Astrocyte of the cerebellum (primary cell): Measurements from ENCODE around the gene TYW1.
"Not testable (repeated sequence)": the region's sequence is repeated elsewhere in the genome, so short reads cannot be mapped to it uniquely, and the experiment has no call there.

Experiments used
- DNase-seq: peaks from one replicate; pipeline ENCODE4 v3.0.0-alpha.2; 2011; ENCODE audit warnings: low read depth
- H3K4me3 ChIP-seq: 2 replicates; pipeline ENCODE4 v1.5.1; 2011; ENCODE audit warnings: mild to moderate bottlenecking, low read depth, low read length, moderate library complexity
- in situ Hi-C: cut with HindIII; loops from 2 replicates; pipeline ENCODE4 v1.10.0; 2017; ENCODE audit warnings: low sequenced_read_pairs
- TF ChIP-seq, protein P1 (sequence below): IDR thresholded peaks from 2 replicates; pipeline ENCODE4 v1.5.1; 2012; ENCODE audit warnings: low read length, low read depth, moderate library complexity, mild to moderate bottlenecking; ENCODE audit errors: missing control alignments

The TYW1 gene

DNA sequence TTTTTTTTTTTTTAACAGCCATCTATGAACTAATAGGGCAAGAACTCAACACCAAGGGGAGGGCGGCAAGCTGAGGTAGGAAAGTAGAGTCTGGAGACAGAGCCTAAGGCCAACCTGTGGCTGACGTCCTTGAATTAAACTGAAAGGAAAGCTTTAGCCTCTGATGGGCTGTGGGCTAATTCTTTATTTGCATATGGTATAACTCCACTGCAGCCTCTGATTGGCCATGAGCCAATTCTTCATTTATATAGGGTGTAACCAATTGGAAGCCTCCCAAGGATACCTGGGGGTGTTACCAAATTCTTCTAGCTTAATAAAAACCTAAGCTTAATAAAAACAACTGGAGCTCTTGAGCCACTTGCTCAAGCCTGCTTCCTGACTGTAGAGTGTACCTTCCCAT lies 10.3 kb downstream of the TYW1 start:
- DNase-seq = no peak
- TF ChIP-seq, protein P1, sequence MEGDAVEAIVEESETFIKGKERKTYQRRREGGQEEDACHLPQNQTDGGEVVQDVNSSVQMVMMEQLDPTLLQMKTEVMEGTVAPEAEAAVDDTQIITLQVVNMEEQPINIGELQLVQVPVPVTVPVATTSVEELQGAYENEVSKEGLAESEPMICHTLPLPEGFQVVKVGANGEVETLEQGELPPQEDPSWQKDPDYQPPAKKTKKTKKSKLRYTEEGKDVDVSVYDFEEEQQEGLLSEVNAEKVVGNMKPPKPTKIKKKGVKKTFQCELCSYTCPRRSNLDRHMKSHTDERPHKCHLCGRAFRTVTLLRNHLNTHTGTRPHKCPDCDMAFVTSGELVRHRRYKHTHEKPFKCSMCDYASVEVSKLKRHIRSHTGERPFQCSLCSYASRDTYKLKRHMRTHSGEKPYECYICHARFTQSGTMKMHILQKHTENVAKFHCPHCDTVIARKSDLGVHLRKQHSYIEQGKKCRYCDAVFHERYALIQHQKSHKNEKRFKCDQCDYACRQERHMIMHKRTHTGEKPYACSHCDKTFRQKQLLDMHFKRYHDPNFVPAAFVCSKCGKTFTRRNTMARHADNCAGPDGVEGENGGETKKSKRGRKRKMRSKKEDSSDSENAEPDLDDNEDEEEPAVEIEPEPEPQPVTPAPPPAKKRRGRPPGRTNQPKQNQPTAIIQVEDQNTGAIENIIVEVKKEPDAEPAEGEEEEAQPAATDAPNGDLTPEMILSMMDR = no peak
- no peak overlapping the region for H3K4me3 ChIP-seq
- in situ Hi-C loops = no loop called here

DNA sequence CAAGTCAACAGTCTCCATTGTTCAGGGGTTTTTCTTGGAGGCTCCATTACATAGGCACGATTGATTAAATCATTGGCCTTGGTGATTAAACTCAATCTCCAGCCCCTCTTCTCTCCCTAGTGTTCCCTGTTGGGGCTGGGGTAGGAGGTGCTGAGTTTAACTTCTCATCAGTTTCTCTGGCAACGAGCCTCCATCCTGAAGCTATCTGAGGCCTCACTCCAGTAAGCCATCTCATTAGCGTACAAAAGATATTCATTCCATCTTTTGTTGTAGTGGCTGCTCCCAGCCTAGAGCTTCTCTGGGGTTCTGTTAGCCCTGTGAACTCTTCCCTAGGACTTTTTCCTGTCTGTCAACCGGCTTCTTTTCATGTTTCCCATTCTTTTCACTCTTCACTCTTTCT lies 11.6 kb downstream of the TYW1 start:
- TF ChIP-seq, protein P1 = no peak
- no peak overlapping the region for H3K4me3 ChIP-seq
- in situ Hi-C loops = no loop called here
- DNase-seq = no peak

DNA sequence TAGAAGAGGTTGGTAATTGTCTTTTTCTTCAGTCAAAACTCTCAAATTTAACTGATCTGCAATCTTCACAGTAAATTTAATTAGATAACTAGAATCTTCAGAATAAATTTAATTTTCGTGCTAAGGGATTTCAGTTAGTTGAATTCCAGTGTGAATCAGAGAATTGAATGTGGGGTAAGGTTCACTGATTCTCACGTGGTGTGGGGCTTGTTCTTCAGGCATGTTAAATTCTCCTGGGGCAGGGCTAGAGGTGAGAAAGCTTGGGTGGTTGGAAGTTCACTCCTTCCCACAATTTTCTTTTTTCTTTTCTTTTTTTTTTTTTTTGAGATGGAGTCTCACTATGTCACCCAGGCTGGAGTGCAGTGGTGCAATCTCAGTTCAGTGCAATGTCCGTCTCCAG lies 13.0 kb downstream of the TYW1 start:
- DNase-seq, H3K4me3 ChIP-seq, in situ Hi-C loops: not testable (repeated sequence)

DNA sequence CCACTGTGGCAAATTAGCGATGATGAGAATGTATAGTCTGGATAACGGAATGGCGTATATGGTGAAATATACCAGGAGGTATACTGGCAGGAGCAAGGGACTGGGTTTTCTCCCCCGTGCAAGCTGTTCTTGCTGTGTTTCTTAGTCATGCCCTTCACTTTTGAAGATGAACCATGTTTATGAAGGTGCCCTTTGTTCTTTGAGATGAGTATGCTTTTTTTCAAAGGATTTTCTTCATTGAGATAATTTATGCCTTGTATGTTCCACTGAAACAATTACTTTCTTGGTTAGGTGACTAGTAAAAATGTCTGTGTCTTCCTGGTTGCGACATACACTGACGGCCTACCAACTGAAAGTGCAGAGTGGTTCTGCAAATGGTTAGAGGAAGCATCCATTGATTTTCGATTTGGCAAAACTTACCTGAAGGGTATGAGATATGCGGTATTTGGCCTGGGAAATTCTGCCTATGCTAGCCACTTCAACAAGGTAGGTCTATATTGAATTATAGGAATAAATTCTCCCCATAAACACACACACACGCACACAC lies 17.5 kb downstream of the TYW1 start:
- DNase-seq, in situ Hi-C loops, H3K4me3 ChIP-seq: not testable (repeated sequence)

DNA sequence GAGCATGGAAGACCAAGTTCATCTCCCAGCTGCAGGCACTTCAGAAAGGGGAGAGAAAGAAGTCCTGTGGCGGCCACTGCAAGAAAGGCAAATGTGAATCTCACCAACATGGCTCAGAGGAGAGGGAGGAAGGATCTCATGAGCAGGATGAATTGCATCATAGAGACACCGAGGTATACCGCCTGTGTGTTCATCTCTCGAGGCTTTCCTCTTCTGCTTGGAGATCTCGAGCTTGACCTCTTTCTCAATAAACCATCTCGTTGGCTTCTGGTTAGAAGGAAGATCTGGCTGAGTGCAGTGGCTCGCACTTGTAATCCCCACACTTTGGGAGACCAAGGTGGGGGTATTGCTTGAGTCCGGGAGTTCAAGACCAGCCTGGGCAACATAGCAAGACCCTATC lies 21.3 kb downstream of the TYW1 start:
- H3K4me3 ChIP-seq, DNase-seq, in situ Hi-C loops: not testable (repeated sequence)

DNA sequence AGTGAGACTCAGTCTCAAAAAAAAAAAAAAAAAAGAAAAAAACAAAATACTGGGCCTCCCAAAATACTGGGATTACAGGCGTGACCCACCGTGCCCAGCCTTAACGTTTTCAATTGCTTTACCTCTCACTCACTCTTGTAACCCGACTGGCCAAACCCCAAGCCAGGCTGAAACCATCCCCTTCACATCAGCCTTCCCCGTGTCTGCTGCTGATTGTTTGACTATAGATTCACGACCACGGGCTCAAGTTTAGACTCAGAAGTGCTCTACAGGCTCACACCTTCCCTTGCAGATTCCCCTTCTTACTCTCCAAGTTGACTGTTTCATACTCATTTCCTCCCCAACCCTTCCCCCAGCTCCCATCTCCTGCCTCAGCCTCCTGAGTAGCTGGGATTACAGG lies 22.3 kb downstream of the TYW1 start:
- no peak for DNase-seq
- in situ Hi-C loops = no loop called here
- TF ChIP-seq, protein P1 = no peak
- no peak overlapping the region for H3K4me3 ChIP-seq

DNA sequence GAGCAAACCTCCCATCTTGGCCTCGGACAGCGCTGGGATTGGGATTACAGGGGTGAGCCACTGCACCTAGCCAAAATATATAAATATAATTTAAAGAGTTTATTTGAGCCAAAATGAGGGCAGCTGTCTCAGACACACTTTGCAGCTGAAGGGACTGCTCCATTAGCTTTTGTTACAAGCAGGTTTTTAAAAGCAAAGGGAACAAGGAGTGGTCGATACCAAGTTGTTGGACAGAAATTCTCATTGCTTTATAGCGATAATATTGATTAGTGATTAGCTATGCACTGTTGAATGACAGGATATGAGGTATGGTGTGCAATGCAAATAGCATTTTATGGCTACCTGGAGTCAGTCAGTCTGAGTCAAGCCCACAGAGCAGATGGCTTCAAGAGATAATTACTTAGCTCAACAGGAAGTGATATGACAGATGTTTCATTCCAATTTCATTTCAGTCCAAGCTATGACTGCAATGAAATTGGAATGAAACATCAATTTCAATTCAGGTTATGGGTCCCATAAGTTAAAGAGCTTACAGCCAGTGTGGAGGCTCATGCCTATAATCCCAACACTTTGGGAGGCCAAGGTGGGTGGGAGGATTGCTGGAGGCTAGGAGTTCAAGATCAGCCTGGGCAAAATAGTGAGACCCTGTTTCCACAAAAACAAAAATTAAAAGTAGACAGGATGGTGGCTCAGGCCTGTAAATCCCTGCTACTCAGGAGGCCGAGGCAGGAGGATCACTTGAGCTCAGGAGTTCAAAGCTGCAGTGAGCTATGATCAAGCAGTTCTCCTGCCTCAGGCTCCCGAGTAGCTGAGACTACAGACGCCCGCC lies 23.1 kb downstream of the TYW1 start:
- H3K4me3 ChIP-seq = no peak overlapping the region
- no peak for DNase-seq
- TF ChIP-seq, protein P1 = no peak
- in situ Hi-C loops = no loop called here

DNA sequence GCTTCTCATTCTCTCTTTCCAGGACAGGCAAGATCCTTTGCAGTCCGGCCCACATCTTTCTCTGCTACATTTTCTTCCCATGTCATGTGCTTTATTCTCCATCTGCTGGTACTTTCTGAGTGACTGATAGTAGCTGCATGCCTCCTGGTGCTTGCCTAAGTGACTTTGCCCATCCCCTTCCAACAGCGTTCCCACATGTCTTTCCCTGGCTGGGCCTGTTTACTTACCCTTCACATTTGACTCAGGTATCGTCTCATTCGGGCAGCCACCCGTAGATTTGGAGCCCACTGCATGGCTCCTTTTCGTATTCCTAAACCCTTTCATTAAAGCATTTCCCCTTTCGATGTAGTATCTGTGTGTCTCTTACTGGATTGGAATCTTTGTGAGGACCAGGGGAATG lies 24.6 kb downstream of the TYW1 start:
- DNase-seq = no peak
- H3K4me3 ChIP-seq = no peak overlapping the region
- TF ChIP-seq, protein P1 = no peak
- in situ Hi-C loops = no loop called here
